ENCODE results near the gene KRTAP4-9. TPM values are rescaled to one million over a fixed set of nuclear protein-coding genes. Genes with fewer than 3 reads are reported as not detected.
"Not testable (repeated sequence)": the region's sequence is repeated elsewhere in the genome, so short reads cannot be mapped to it uniquely, and the experiment has no call there.

Gene KRTAP4-9
- total RNA-seq, 1 experiment from 2014 or later, result not detected

GRCh38 chr17:41118721-41119120, 13.5 kb downstream of the KRTAP4-9 start:
- Histone ChIP-seq H3K4me1 (no peaks in the 10 kb centered on the region), H3K36me3 (ENCODE audit: control insufficient read depth, insufficient read depth, low read length) (no peaks in the 10 kb centered on the region), H3K4me3 (ENCODE audit: low read depth, low read length) (no peak overlapping the region), H3K9me3 (no peaks in the 10 kb centered on the region), H3K27me3 (replicated peaks; ENCODE audit: control insufficient read depth, insufficient read depth, low read length) (no peaks in the 10 kb centered on the region)
- Mint-ChIP-seq H3K27me3 (ENCODE audit: insufficient read depth, unreplicated experiment) (no peaks in the 10 kb centered on the region), H3K4me1 (ENCODE audit: low read depth, unreplicated experiment) (no peaks in the 10 kb centered on the region), H3K4me3 (ENCODE audit: unreplicated experiment) (no peak overlapping the region), H3K9me3 (ENCODE audit: unreplicated experiment) (no peaks in the 10 kb centered on the region), H3K27ac (ENCODE audit: unreplicated experiment) (no peak overlapping the region), H3K36me3 (ENCODE audit: insufficient read depth, unreplicated experiment) (no peaks in the 10 kb centered on the region)
- BruUV-seq (replicated peaks), result no TSS peak
- no peak for DNase-seq
- TF ChIP-seq CTCF (IDR thresholded peaks at IDR 0.05; ENCODE audit: insufficient read depth in 1 of 2, low read depth in 1 of 2, low read length in 1 of 2, severe bottlenecking in 1 of 2, unreplicated experiment in 1 of 2), result no peak
- POLR2A ChIA-PET, result no interaction called here
- intact Hi-C loops (cut with micrococcal nuclease; ENCODE audit: unreplicated experiment), result no loop called here
- CTCF ChIA-PET, result no interaction called here

GRCh38 chr17:41119696-41120690, 14.8 kb downstream of the KRTAP4-9 start:
- H3K27me3 Mint-ChIP-seq (ENCODE audit: insufficient read depth, unreplicated experiment); H3K9me3 ChIP-seq; H3K27me3 ChIP-seq (replicated peaks; ENCODE audit: control insufficient read depth, insufficient read depth, low read length); H3K4me1 ChIP-seq; H3K27ac Mint-ChIP-seq (ENCODE audit: unreplicated experiment); H3K36me3 ChIP-seq (ENCODE audit: control insufficient read depth, insufficient read depth, low read length); DNase-seq; H3K4me1 Mint-ChIP-seq (ENCODE audit: low read depth, unreplicated experiment); intact Hi-C loops (cut with micrococcal nuclease; ENCODE audit: unreplicated experiment); BruUV-seq (replicated peaks); POLR2A ChIA-PET; H3K36me3 Mint-ChIP-seq (ENCODE audit: insufficient read depth, unreplicated experiment); H3K4me3 Mint-ChIP-seq (ENCODE audit: unreplicated experiment); CTCF ChIA-PET; H3K9me3 Mint-ChIP-seq (ENCODE audit: unreplicated experiment); H3K4me3 ChIP-seq (ENCODE audit: low read depth, low read length): not testable (repeated sequence)

- DNase-seq, result no peak
- Histone ChIP-seq H3K4me1 (no peaks in the 10 kb centered on the region), H3K27me3 (replicated peaks; ENCODE audit: control insufficient read depth, insufficient read depth, low read length) (no peaks in the 10 kb centered on the region), H3K9me3 (no peaks in the 10 kb centered on the region), H3K36me3 (ENCODE audit: control insufficient read depth, insufficient read depth, low read length) (no peaks in the 10 kb centered on the region), H3K4me3 (ENCODE audit: low read depth, low read length) (no peak overlapping the region)
- Mint-ChIP-seq H3K27me3 (ENCODE audit: insufficient read depth, unreplicated experiment) (no peaks in the 10 kb centered on the region), H3K4me1 (ENCODE audit: low read depth, unreplicated experiment) (no peaks in the 10 kb centered on the region), H3K4me3 (ENCODE audit: unreplicated experiment) (no peak overlapping the region), H3K36me3 (ENCODE audit: insufficient read depth, unreplicated experiment) (no peaks in the 10 kb centered on the region), H3K9me3 (ENCODE audit: unreplicated experiment) (no peaks in the 10 kb centered on the region), H3K27ac (ENCODE audit: unreplicated experiment) (no peak overlapping the region)
- no TSS peak for BruUV-seq (replicated peaks)
- TF ChIP-seq CTCF (IDR thresholded peaks at IDR 0.05; ENCODE audit: insufficient read depth in 1 of 2, low read depth in 1 of 2, low read length in 1 of 2, severe bottlenecking in 1 of 2, unreplicated experiment in 1 of 2), result no peak
- CTCF ChIA-PET, result no interaction called here
- POLR2A ChIA-PET, result no interaction called here
- intact Hi-C loops (cut with micrococcal nuclease; ENCODE audit: unreplicated experiment), result no loop called here
Measured at GRCh38 chr17:41121742-41122141, 16.6 kb downstream of the KRTAP4-9 start.

GRCh38 chr17:41123292-41123990, 18.3 kb downstream of the KRTAP4-9 start:
- BruUV-seq (replicated peaks); H3K27me3 ChIP-seq (replicated peaks; ENCODE audit: control insufficient read depth, insufficient read depth, low read length); H3K9me3 ChIP-seq; H3K36me3 Mint-ChIP-seq (ENCODE audit: insufficient read depth, unreplicated experiment); H3K4me1 Mint-ChIP-seq (ENCODE audit: low read depth, unreplicated experiment); H3K4me1 ChIP-seq; H3K4me3 ChIP-seq (ENCODE audit: low read depth, low read length); H3K9me3 Mint-ChIP-seq (ENCODE audit: unreplicated experiment); DNase-seq; intact Hi-C loops (cut with micrococcal nuclease; ENCODE audit: unreplicated experiment); CTCF ChIA-PET; H3K4me3 Mint-ChIP-seq (ENCODE audit: unreplicated experiment); H3K27ac Mint-ChIP-seq (ENCODE audit: unreplicated experiment); H3K36me3 ChIP-seq (ENCODE audit: control insufficient read depth, insufficient read depth, low read length); H3K27me3 Mint-ChIP-seq (ENCODE audit: insufficient read depth, unreplicated experiment); POLR2A ChIA-PET: not testable (repeated sequence)

- H3K9me3 Mint-ChIP-seq (ENCODE audit: unreplicated experiment); H3K4me1 Mint-ChIP-seq (ENCODE audit: low read depth, unreplicated experiment); intact Hi-C loops (cut with micrococcal nuclease; ENCODE audit: unreplicated experiment); BruUV-seq (replicated peaks); H3K27ac Mint-ChIP-seq (ENCODE audit: unreplicated experiment); H3K27me3 ChIP-seq (replicated peaks; ENCODE audit: control insufficient read depth, insufficient read depth, low read length); DNase-seq; H3K36me3 ChIP-seq (ENCODE audit: control insufficient read depth, insufficient read depth, low read length); H3K9me3 ChIP-seq; H3K4me3 ChIP-seq (ENCODE audit: low read depth, low read length); H3K4me3 Mint-ChIP-seq (ENCODE audit: unreplicated experiment); H3K27me3 Mint-ChIP-seq (ENCODE audit: insufficient read depth, unreplicated experiment); H3K4me1 ChIP-seq; POLR2A ChIA-PET; H3K36me3 Mint-ChIP-seq (ENCODE audit: insufficient read depth, unreplicated experiment); CTCF ChIA-PET: not testable (repeated sequence)
Measured at GRCh38 chr17:41123991-41124371, 18.8 kb downstream of the KRTAP4-9 start, which contains the start of gene KRTAP4-12. TSS of gene KRTAP4-12 (minus strand) at chr17:41124182. CDS start at chr17:41124122, 60 bp downstream.
